ENCODE data around the gene ADAMTS2.

The ADAMTS2 gene

DNA sequence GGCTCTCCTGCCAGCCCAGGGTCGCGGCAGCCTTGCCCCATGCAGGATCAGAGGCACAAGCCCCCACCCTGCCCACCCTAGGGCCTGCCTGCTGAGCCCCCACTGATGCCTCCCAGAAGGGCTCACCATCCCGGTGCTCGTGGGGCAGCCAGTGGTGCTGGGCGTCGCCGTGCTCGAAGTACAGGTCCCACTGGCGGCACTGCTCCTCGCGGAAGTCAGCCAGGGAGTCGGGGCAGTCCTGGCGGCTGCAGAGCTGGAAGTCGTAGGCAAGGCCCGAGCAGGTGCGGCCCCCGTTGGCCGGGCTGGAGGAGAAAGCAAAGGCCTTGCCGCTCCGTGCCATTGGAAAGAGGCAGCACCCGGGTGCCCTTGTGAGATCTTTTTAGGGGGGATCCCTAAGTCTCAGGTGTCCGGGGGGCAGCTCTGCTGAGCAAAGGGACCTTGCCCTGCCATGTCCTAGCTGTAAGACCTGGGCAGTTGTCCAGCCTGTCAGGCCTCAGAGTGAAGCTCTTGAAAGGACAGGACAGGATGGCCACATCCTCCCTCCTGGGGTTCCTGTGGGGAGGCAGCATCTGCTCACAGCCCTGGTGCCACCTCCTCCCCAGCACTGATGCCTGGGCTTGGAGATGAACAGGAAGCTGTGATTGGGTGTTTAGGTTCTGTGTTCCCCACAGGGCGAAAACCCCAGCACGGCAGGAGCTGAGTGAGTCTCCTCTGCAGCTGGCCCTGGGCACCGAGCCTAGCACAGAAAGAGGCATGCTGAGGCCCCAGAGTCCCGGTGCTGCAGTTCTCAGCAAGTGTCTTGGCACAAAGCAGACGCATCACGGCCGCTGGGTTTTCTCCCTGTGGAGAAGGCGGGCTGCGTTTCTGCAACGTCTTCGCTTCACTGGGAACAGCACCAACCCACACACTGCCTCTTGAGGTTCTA lies 207.4 kb downstream of the ADAMTS2 start:
- DNase-seq (ENCODE audit: low spot score) = no peak

DNA sequence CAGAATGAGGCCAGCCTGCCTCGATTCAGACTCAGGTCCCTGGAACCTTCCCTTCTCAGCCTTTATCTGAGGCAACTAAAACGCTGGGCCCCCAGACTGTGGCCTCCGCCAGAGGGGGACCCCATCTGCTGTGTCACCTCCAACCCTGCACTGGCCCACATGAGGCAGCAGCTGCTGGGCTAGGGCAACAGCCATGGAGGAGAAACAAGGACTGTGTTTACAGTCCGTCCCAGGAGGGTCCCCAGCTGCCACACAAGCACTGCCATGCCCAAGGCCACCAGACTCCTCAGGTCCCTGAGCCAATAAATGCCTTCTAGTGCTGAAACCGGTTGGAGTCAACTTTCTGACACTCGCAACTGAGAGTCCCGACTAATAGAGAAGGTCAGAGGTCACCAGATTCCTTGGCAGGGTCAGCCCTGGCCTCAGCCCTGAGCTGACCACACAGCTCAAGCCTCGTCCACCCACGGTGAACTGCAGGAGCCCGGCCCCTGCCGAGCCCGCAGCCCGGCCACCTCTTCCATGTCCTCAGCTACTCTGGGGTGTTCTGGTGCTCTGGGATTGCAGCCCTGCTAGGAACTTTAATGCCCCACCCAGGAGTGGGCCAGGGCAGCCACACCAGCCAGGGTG lies 208.1 kb downstream of the ADAMTS2 start:
- DNase-seq (ENCODE audit: low spot score) = no peak

GRCh38 chr5:179135441-179136215 lies 209.6 kb downstream of the ADAMTS2 start:
- no peak for DNase-seq (ENCODE audit: low spot score)

- no peak for DNase-seq (ENCODE audit: low spot score)
Observed at GRCh38 chr5:179135006-179135405, 210.3 kb downstream of the ADAMTS2 start.

DNA sequence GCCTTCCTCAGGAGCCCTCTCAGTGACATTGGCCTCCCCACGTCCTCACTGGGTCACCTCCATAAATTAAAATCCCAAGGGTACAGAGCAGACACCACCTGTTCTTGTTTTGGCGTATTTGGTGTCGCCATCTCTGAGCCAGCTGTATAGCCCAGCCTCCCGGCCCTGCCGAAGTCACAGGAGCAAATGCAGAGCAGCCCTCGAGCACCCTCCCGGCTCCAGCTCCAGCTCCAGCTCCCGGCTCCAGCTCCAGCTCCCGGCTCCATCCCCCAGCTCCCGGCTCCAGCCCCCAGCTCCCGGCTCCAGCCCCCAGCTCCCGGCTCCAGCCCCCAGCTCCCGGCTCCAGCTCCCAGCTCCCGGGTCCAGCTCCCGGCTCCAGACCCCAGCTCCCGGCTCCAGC lies 210.8 kb downstream of the ADAMTS2 start:
- DNase-seq (ENCODE audit: low spot score) = no peak

- no peak for DNase-seq (ENCODE audit: low spot score)
Observed at GRCh38 chr5:179132586-179133355, 212.5 kb downstream of the ADAMTS2 start.

GRCh38 chr5:179131886-179132585 lies 213.2 kb downstream of the ADAMTS2 start:
- no peak for DNase-seq (ENCODE audit: low spot score)

- no peak for DNase-seq (ENCODE audit: low spot score)
Observed at GRCh38 chr5:179131321-179131835, 213.9 kb downstream of the ADAMTS2 start.

DNA sequence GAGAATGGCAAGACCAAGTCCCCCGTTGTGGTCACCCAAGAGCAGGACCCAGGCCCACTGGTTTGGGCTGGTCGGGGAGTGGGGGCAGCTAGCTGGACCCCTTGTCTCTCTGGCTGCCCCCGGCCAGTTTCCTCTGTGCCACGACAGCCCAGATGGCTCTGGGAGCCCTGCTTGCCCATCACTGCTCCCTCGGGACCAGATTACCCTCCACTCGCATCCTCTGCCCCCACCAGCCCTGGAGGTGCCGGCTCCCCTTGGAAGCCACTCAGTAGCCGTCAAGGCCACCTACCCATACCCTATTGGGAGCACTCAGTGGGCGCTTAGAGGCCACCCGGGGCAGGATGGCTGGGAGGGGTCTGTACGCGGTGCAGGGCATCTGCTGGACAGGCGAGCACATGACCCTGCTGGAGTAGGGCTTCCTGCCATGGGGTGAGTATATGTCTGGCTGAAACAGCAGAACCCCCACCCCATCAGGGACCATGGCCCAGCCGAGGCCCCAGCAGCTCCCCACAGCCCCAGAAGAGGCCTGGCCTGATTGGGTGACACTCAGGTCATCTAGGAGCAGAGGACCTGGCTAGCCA lies 215.1 kb downstream of the ADAMTS2 start:
- no peak for DNase-seq (ENCODE audit: low spot score)

DNA sequence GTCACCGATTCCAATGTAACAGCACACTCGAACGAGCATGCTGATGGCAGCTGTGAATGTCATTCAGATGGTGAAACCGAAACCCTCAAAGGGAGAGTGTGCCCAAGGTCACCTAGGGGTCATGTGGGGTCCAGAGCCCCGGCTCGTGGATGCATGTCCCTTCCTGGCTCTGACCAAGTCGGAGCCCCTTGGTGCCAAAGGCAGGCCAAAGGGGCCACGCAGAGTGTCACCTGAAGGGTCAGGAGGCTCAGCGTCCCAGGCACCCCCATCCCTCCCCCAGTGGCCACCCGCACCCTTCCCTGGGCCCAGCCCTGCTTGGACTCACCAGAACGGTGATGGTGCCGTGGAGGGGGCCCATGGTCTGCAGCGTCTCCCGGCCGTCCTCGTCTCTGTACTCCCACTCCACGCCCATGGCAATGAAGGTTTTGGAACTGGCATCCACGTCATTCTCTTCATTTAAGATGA lies 215.6 kb downstream of the ADAMTS2 start:
- no peak for DNase-seq (ENCODE audit: low spot score)

- DNase-seq (ENCODE audit: low spot score) = no peak
Observed at GRCh38 chr5:179128976-179129375, 216.3 kb downstream of the ADAMTS2 start.

DNA sequence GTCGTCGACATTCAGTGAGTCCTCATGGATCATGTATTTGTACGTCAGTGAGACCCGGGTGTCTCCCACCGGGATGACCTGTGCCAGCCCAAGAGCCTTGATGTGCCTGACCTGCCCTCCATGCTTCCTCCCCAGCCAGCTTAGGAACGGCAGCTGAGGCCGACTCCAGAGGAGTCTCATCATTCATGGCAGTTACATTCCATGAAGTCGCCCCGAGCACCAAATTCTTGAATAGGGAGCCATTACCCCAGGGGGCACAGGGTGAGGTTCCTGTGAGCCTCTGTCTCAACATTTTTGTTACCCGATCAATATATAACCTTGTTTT lies 217.3 kb downstream of the ADAMTS2 start:
- no peak for DNase-seq (ENCODE audit: low spot score)

GRCh38 chr5:179127136-179128040 lies 217.9 kb downstream of the ADAMTS2 start:
- no peak for DNase-seq (ENCODE audit: low spot score)

- DNase-seq (ENCODE audit: low spot score) = no peak
Observed at GRCh38 chr5:179126506-179126991, 218.7 kb downstream of the ADAMTS2 start.

DNA sequence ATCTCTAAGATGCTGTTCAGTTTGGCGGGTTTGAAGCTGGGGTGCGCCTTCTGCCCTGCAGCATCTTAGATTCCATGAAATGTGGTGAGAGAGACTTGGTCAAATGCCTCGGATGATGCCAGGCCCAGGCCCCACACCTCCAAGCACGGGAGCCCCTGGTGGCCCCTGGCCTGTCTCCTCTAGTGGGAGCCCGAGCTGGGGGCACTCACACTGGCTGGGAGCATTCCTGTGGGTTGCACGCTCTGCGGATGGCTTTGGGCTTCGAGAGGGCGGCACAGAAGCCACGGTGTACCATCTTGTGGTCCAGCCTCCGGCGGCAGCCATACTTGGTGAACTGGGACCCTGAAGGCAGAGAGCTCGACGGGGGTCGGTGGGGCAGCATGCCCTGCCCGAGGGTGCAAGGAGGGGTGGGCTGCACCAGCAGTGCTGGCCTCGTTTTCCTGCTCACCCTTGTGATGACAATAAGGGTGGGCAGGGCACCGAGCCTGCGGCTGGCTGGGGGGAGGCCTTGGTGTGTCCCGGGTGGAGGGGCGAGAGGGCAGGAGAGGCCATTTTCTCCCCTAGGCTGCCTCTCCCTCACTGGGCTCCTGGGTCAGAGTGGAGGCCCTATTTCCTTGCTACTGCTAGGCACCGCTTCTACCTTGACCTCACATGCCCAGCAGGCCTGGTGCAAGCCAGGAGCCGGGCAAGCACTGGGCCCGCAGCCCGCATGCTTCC lies 219.3 kb downstream of the ADAMTS2 start:
- DNase-seq (ENCODE audit: low spot score) = no peak

DNA sequence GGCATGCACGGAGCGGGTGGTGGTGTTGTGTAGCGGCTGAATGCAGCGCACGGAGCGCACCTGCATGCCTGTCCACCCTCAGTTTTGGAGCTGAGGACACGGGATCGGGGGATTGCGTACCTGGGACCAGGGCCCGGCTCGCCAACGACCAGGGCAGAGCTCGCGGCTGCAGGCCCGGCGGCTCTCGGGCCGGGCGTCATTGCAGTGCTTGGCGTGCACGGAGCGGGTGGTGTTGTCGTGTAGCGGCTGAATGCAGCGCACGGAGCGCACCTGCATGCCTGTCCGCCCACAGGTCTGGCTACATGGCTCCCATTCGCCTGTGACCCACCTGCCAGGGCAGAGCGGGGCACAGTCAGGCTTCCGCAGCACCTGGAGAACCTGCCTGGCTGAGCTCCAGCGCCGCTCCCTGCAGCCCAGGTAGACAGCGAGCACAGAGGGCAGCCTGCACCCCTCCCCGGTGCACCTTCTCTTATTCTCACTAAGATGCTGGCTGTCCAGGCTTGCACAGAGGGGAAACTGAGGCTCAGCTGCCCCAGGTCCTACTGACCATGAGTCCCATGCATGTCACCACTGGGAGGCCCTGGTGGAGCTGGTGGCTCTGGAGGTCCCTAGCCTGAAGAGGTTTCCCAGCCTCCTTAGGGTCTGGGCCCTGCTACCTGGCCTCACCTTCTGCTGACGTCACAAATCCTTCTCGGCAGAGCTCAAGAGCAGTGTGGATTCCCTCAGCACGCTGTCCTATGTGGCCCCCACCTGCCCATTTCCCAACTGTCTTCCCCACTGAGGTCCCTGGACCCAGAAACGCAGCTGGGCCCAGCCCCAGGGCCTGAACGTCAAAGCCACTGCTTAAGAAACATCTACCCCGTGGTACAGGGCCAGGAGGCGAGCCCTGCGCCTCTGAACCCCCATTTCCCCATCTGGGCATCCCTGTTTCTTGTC lies 220.1 kb downstream of the ADAMTS2 start:
- DNase-seq (ENCODE audit: low spot score) = no peak

GRCh38 chr5:179124273-179124852 lies 220.9 kb downstream of the ADAMTS2 start:
- no peak for DNase-seq (ENCODE audit: low spot score)
